ENCODE data around the gene RARB.
A peak's percentile ranks its signal among the peaks of the same experiment; 100 is the strongest.

The RARB gene

GRCh38 chr3:25554376-25554775 is 126.3 kb downstream of the RARB start:
- DNase-seq (ENCODE audit: low spot score) = no peak

GRCh38 chr3:25555695-25556437 is 127.8 kb downstream of the RARB start:
- no peak for DNase-seq (ENCODE audit: low spot score)

- DNase-seq (ENCODE audit: low spot score) = no peak
Measured at GRCh38 chr3:25556447-25556846, 128.4 kb downstream of the RARB start.

GRCh38 chr3:25557694-25558093 is 129.6 kb downstream of the RARB start:
- no peak for DNase-seq (ENCODE audit: low spot score)

- DNase-seq (ENCODE audit: low spot score) = peak; percentile 5
Measured at GRCh38 chr3:25558121-25558520, 130.1 kb downstream of the RARB start.

GRCh38 chr3:25558796-25559195 is 130.7 kb downstream of the RARB start:
- DNase-seq (ENCODE audit: low spot score) = no peak

GRCh38 chr3:25563601-25564000 is 135.5 kb downstream of the RARB start:
- no peak for DNase-seq (ENCODE audit: low spot score)

- DNase-seq (ENCODE audit: low spot score) = no peak
Measured at GRCh38 chr3:25564075-25564474, 136.0 kb downstream of the RARB start.

- no peak for DNase-seq (ENCODE audit: low spot score)
Measured at GRCh38 chr3:25565807-25566206, 137.7 kb downstream of the RARB start.

- no peak for DNase-seq (ENCODE audit: low spot score)
Measured at GRCh38 chr3:25566358-25566920, 138.4 kb downstream of the RARB start.

GRCh38 chr3:25567388-25567787 is 139.3 kb downstream of the RARB start:
- no peak for DNase-seq (ENCODE audit: low spot score)

GRCh38 chr3:25567806-25568524 is 139.9 kb downstream of the RARB start:
- no peak for DNase-seq (ENCODE audit: low spot score)

- DNase-seq (ENCODE audit: low spot score) = no peak
Measured at GRCh38 chr3:25568525-25569078, 140.5 kb downstream of the RARB start.

GRCh38 chr3:25571285-25571684 is 143.2 kb downstream of the RARB start:
- no peak for DNase-seq (ENCODE audit: low spot score)

- no peak for DNase-seq (ENCODE audit: low spot score)
Measured at GRCh38 chr3:25572336-25572735, 144.3 kb downstream of the RARB start.

- no peak for DNase-seq (ENCODE audit: low spot score)
Measured at GRCh38 chr3:25572919-25573385, 144.9 kb downstream of the RARB start.

- DNase-seq (ENCODE audit: low spot score) = no peak
Measured at GRCh38 chr3:25573386-25574171, 145.5 kb downstream of the RARB start.

- no peak for DNase-seq (ENCODE audit: low spot score)
Measured at GRCh38 chr3:25574172-25574765, 146.2 kb downstream of the RARB start.

GRCh38 chr3:25575001-25575400 is 146.9 kb downstream of the RARB start:
- no peak for DNase-seq (ENCODE audit: low spot score)

GRCh38 chr3:25576146-25576545 is 148.1 kb downstream of the RARB start:
- DNase-seq (ENCODE audit: low spot score) = no peak

GRCh38 chr3:25576831-25577454 is 148.9 kb downstream of the RARB start:
- DNase-seq (ENCODE audit: low spot score) = no peak
